ENCODE results near the gene KIAA0040. TPM values are rescaled to one million over a fixed set of nuclear protein-coding genes. Genes with fewer than 3 reads are reported as not detected.
"Not testable (repeated sequence)": the region's sequence is repeated elsewhere in the genome, so short reads cannot be mapped to it uniquely, and the experiment has no call there.

Gene KIAA0040
- total and polyA plus RNA-seq, 2 experiments from 2014 or later, result 1.4 to 1.6 TPM

DNA sequence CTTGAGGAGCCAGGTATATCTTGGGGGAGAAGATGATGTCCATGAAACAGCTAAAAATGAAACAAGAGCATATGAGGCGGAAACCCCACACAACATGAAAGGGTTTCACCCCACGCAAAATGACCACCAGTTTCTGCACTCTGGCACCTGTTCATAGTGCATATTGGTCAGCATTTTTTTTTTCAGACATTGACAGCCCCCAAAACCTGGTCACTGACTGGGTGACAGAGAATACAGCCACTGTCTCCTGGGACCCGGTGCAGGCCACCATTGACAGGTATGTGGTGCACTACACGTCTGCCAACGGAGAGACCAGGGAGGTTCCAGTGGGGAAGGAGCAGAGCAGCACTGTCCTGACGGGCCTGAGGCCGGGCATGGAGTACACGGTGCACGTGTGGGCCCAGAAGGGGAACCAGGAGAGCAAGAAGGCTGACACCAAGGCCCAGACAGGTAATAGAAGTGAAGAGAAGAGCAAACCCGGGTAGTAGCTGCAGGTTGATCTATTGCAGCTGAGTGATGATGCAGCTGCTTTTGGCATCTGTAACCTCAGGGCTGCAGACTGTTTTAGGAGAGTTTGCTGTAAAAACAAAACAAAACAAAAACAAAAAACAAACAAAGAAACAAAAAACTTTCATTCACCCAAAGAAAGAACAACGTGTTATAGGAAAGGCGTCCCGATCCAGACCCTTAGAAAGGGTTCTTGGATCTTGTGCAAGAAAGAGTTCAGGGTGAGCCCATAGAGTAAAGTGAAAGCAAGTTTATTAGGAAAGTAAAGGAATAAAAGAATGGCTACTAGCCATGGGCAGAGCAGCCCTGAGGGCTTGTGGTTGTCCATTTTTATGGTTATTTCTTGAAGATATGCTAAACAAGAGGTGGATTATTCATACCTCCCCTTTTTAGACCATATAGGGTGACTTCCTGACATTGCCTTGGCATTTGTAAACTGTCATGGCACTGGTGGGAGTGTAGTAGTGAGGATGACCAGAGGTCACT is 73.9 kb downstream of the KIAA0040 start:
- TF ChIP-seq, protein P1, sequence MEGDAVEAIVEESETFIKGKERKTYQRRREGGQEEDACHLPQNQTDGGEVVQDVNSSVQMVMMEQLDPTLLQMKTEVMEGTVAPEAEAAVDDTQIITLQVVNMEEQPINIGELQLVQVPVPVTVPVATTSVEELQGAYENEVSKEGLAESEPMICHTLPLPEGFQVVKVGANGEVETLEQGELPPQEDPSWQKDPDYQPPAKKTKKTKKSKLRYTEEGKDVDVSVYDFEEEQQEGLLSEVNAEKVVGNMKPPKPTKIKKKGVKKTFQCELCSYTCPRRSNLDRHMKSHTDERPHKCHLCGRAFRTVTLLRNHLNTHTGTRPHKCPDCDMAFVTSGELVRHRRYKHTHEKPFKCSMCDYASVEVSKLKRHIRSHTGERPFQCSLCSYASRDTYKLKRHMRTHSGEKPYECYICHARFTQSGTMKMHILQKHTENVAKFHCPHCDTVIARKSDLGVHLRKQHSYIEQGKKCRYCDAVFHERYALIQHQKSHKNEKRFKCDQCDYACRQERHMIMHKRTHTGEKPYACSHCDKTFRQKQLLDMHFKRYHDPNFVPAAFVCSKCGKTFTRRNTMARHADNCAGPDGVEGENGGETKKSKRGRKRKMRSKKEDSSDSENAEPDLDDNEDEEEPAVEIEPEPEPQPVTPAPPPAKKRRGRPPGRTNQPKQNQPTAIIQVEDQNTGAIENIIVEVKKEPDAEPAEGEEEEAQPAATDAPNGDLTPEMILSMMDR (IDR thresholded peaks at IDR 0.05; ENCODE audit: low read depth, low read length), result no peak
- H3K27me3 ChIP-seq, result no peaks in the 10 kb centered on the region
- no peaks in the 10 kb centered on the region for H3K9me3 ChIP-seq (ENCODE audit: low read depth)
- DNase-seq (ENCODE audit: low read depth in 1 of 2, low spot score in 1 of 2), result no peak
- H3K4me3 ChIP-seq, result no peak overlapping the region
- no peaks in the 10 kb centered on the region for H3K4me1 ChIP-seq (ENCODE audit: low read depth)
- no peak overlapping the region for H3K27ac ChIP-seq
- no peaks in the 10 kb centered on the region for H3K36me3 ChIP-seq

DNA sequence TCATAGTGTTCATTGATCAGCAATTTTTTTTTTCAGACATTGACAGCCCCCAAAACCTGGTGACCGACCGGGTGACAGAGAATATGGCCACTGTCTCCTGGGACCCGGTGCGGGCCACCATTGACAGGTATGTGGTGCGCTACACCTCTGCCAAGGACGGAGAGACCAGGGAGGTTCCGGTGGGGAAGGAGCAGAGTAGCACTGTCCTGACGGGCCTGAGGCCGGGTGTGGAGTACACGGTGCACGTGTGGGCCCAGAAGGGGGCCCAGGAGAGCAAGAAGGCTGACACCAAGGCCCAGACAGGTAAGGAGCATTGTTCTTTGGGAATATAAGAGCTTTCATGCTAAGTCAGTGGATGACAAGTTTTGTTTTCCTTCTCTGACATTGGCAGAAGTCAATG is 75.7 kb downstream of the KIAA0040 start:
- H3K27ac ChIP-seq, result no peak overlapping the region
- no peaks in the 10 kb centered on the region for H3K36me3 ChIP-seq
- no peaks in the 10 kb centered on the region for H3K4me1 ChIP-seq (ENCODE audit: low read depth)
- TF ChIP-seq, protein P1 (IDR thresholded peaks at IDR 0.05; ENCODE audit: low read depth, low read length), result no peak
- no peak for DNase-seq (ENCODE audit: low read depth in 1 of 2, low spot score in 1 of 2)
- H3K27me3 ChIP-seq, result no peaks in the 10 kb centered on the region
- no peaks in the 10 kb centered on the region for H3K9me3 ChIP-seq (ENCODE audit: low read depth)
- H3K4me3 ChIP-seq, result no peak overlapping the region

DNA sequence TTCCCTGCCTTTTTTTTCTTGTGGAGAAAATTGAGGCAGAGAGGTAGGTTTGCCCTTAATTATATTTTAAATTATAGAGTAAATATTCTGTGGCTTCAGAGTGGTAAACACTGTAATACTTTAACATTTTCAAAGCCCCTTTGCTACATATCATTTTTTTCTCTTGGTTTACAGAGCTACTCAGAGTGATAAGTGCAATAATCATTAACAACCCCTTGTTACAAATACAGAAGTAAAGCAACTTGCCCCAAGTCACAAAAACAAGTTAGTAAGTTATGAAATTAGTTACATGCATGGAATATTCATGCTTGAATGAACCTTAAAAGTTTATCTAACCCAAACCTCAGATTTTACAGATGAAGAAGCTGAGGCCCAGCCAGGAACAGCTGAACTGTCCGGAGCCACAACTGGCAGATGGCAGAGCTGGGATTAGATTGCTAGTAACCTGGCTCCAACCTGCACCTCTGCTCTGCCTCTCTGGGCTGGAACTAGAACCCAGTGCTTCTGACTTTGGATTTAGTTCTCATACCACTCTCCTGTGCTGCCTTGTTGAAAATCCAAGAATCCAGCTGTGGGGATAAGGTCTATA is 76.3 kb downstream of the KIAA0040 start:
- H3K4me3 ChIP-seq, result no peak overlapping the region
- no peaks in the 10 kb centered on the region for H3K27me3 ChIP-seq
- TF ChIP-seq, protein P1 (IDR thresholded peaks at IDR 0.05; ENCODE audit: low read depth, low read length), result no peak
- no peaks in the 10 kb centered on the region for H3K4me1 ChIP-seq (ENCODE audit: low read depth)
- H3K36me3 ChIP-seq, result no peaks in the 10 kb centered on the region
- no peak overlapping the region for H3K27ac ChIP-seq
- H3K9me3 ChIP-seq (ENCODE audit: low read depth), result no peaks in the 10 kb centered on the region
- no peak for DNase-seq (ENCODE audit: low read depth in 1 of 2, low spot score in 1 of 2)

DNA sequence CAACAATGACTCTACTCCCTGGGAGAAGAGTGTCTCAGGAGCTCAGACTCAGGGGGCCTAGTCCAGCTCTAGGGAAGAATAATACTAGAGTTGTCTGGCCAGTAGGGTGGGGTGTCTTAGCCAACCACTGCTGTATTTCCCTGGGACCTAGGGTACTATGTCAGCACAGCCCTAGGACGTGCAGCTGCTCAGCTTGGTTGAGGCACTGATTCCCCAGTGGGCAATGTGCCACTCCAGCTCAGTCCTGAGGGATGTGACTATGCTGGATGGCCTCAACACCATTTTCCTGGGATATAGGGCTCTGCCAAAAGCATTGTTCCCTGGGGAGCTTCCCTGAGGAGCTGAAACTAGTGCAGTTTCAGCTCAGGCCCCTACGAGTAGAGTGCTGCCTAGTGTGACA is 77.6 kb downstream of the KIAA0040 start:
- no peaks in the 10 kb centered on the region for H3K27me3 ChIP-seq
- no peaks in the 10 kb centered on the region for H3K9me3 ChIP-seq (ENCODE audit: low read depth)
- H3K4me3 ChIP-seq, result no peak overlapping the region
- H3K27ac ChIP-seq, result no peak overlapping the region
- H3K4me1 ChIP-seq (ENCODE audit: low read depth), result no peaks in the 10 kb centered on the region
- TF ChIP-seq, protein P1 (IDR thresholded peaks at IDR 0.05; ENCODE audit: low read depth, low read length), result no peak
- DNase-seq (ENCODE audit: low read depth in 1 of 2, low spot score in 1 of 2), result no peak
- H3K36me3 ChIP-seq, result no peaks in the 10 kb centered on the region

DNA sequence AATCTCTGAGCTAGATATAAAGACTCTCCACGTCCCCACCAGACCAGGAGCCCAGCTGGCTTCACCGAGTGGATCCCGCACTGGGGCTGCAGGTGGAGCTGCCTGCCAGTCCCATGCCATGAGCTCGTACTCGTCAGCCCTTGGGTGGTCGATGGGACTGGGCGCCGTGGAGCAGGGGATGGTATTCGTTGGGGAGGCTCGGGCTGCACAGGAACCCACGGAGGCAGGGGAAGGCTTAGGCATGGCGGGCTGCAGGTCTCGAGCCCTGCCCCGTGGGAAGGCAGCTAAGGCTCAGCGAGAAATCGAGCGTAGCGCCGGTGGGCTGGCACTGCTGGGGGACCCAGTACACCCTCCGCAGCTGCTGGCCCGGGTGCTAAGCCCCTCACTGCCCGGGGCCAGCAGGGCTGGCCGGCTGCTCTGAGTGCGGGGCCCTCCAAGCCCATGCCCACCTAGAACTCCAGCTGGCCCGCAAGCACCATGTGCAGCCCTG is 84.2 kb downstream of the KIAA0040 start:
- not testable (repeated sequence) for H3K4me3 ChIP-seq; H3K27me3 ChIP-seq; H3K27ac ChIP-seq; H3K9me3 ChIP-seq (ENCODE audit: low read depth); H3K36me3 ChIP-seq; DNase-seq (ENCODE audit: low read depth in 1 of 2, low spot score in 1 of 2); H3K4me1 ChIP-seq (ENCODE audit: low read depth)

Other genes with a start within 250 kb of the KIAA0040 start
- gene CACYBP, start 192.8 kb downstream of the KIAA0040 start, total RNA-seq, result 143 and 265 TPM in 2 replicates
- gene CACYBP, start 192.8 kb downstream of the KIAA0040 start, polyA plus RNA-seq, result 147 and 167 TPM in 2 replicates
- 27.5 and 35.0 TPM in 2 replicates for gene MRPS14, start 169.4 kb downstream of the KIAA0040 start, total RNA-seq
- gene MRPS14, start 169.4 kb downstream of the KIAA0040 start, polyA plus RNA-seq, result 73.8 and 74.9 TPM in 2 replicates
- gene TNN, start 124.9 kb downstream of the KIAA0040 start, total RNA-seq, result not detected in 2 replicates
- not detected in 2 replicates for gene TNN, start 124.9 kb downstream of the KIAA0040 start, polyA plus RNA-seq